Ovary (tissue), 9 donors: ENCODE measurements around the gene IFRD2. TPM values are rescaled to one million over a fixed set of nuclear protein-coding genes. Genes with fewer than 3 reads are reported as not detected.
"Not testable (repeated sequence)": the region's sequence is repeated elsewhere in the genome, so short reads cannot be mapped to it uniquely, and the experiment has no call there.

Experiments used
- DNase-seq, 5 donors: peaks; one replicate each; pipeline ENCODE4 v3.0.0-alpha.2; 2019 to 2020
- H3K27ac ChIP-seq, 2 donors: fragments of 200-600 bp; one replicate each; pipeline versions ENCODE4 v1.5.1 to v1.8.0; 2019 to 2022
- H3K27me3 ChIP-seq: fragments of 200-600 bp; one replicate; pipeline ENCODE4 v1.8.0; 2022
- H3K36me3 ChIP-seq: fragments of 200-600 bp; sonication (generic); one replicate; pipeline ENCODE4 v1.5.1; 2019
- H3K4me1 ChIP-seq: one replicate; pipeline ENCODE4 v1.8.1; 2013; ENCODE audit warnings: mild to moderate bottlenecking, moderate library complexity; ENCODE audit not compliant: insufficient read depth
- H3K4me3 ChIP-seq: fragments of 200-600 bp; sonication (generic); one replicate; pipeline ENCODE4 v1.5.1; 2017
- H3K9me3 ChIP-seq, 2 donors: fragments of 200-600 bp in 1 of 2; sonication (generic) in 1 of 2; one replicate each; pipeline versions ENCODE4 v1.5.1 to v1.8.1; 2013 to 2019; ENCODE audit warnings: mild to moderate bottlenecking in 1 of 2, moderate library complexity in 1 of 2
- CTCF ChIP-seq, 3 donors: fragments of 450-650 bp in 2 of 3; fragments of 200-600 bp in 1 of 3; IDR thresholded peaks; one replicate each; pipeline versions ENCODE4 v1.5.1 to v1.8.0; 2016 to 2022; ENCODE audit warnings: antibody characterized with exemption in 3 of 3, mild to moderate bottlenecking in 1 of 3
- EP300 ChIP-seq: sonication (generic); formaldehyde crosslinking; IDR thresholded peaks from one replicate; pipeline ENCODE4 v1.6.1; 2017; ENCODE audit warnings: antibody characterized with exemption
- POLR2A ChIP-seq: fragments of 450-650 bp; IDR thresholded peaks from one replicate; pipeline ENCODE4 v1.6.1; 2017; ENCODE audit warnings: antibody characterized with exemption, mild to moderate bottlenecking, moderate library complexity
- WGBS, 3 donors: extraction: QIAGEN DNeasy Blood & Tissue Kit in 1 of 3; methylation state at CpG; one replicate each; pipeline versions ENCODE4 v1.1.5 to v1.1.7; 2013 to 2017; 5-methylcytosine and 5-hydroxymethylcytosine counted together
- intact Hi-C, 4 donors: fragments of 100-400 bp; cut with DNase I; formaldehyde crosslinking; loops; one replicate each; pipeline versions ENCODE4 v1.11.0 to v1.15.1; 2022 to 2023
- polyA plus RNA-seq, 2 donors: library from polyadenylated mRNA; stranded (reverse); fragments of 200-250 nt in 1 of 2; fragments of 350-450 nt in 1 of 2; fragmentation: Illumina TruSeq in 1 of 2; extraction: RNeasy Lipid Tissue Mini Kit (QIAGEN cat#74804) in 1 of 2; gene quantifications; one replicate each; pipeline ENCODE4 v1.2.3, GENCODE V29; 2013 to 2014
- total RNA-seq, 7 donors: library from RNA; depleted of rRNA in 2 of 7; stranded (reverse); fragments of >200 nt in 2 of 7; fragmentation: NEBNext Ultra II Directional in 3 of 7; extraction: Animal tissue kit (Norgen Biotek cat#: 25700) in 3 of 7; gene quantifications; one replicate each; pipeline versions ENCODE4 v1.1.0 to v1.2.4, GENCODE V29; 2016 to 2023
- donor health status: DM: no; HTN: no; CAD: no; lungs with moderate emphysema.
- donor health status: DM: no; HTN: no; CAD: no.
- donor health status: Bipolar disorder and iron deficiency.
- donor health status: DM: yes; HTN: yes; CAD: no.
- donor health status: DM: no; HTN: no; CAD: no.
- donor health status: DM: yes; HTN: yes; CAD: no.

The IFRD2 gene
- total and polyA plus RNA-seq, 9 donors = 14.5 to 76.9 (median 50.3) TPM

DNA sequence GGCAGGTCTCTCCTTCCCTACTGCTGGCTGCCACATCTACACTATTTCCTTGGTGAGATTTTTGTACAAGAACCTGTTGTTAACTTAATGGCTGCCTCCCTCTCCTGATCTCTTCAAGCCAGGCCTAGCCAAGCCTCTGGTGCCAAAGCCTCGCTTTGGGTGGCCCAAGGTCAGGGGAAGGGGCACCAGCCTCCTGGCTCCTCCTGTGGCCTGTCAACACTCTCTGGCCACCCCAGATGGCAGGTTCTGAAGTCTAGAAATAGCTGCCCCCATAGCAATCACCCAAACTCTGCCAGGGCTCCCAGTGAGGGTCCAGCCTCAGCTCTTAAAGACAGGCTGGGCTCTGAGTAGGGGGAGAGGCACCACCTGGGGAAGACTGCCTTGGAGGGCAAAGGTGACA lies 5.0 kb downstream of the IFRD2 start:
- no peaks in the 10 kb centered on the region for H3K36me3 ChIP-seq
- no peak for DNase-seq
- intact Hi-C loops = no loop called here
- no peak overlapping the region for H3K27ac ChIP-seq
- no peaks in the 10 kb centered on the region for H3K27me3 ChIP-seq
- H3K4me3 ChIP-seq = no peak overlapping the region
- no peak for TF ChIP-seq POLR2A
- TF ChIP-seq EP300 = no peak
- TF ChIP-seq CTCF (IDR thresholded peaks at IDR 0.05) = no peak
- 67 to 84% (median 83%) methylated on average over 1 of the region's 1 CpG for WGBS, 3 donors
- peaks cover 3% of the 10 kb centered on the region for H3K4me1 ChIP-seq
- H3K9me3 ChIP-seq = no peaks in the 10 kb centered on the region

DNA sequence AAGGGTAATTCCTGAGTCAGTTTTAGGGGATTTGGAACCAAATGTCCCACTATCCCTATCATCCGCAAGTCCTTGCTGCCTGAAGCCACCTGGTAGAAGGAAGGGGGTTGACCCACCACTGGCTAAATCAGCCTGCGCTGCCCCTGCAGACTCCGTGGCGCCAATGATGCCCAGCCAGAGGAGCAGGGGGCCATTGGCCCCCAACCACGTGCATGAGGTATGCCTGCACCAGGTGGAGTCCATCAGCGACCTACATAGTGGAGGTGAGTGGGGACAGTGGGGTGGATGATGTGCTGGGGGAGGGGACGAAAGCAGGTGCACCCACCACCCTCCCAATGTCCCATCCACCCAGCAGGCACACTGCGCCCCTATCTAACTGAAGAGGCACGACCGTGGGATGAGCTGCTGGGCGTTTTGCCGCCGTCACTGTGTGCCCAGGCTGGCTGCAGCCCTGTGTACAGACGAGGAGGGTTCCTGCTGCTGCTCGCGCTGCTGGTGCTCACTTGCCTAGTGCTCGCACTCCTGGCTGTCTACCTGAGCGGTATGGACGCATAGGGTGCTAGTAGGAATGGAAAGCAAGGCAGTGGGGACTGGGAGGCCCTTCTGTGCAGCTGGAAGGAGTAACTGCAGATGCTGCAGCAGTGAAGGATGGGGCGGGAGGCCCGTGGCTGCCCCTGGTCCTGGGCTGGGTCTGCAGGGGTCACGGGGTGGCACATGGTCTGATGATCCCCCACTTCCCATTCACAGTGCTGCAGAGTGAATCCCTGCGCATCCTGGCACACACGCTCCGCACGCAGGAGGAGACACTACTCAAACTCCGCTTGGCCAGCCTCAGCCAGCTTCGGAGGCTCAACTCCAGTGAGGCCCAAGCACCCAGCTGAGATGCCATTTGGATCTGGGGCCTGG lies 5.7 kb downstream of the IFRD2 start:
- 79 to 80% (median 80%) methylated on average over 23 to 28 of the region's 28 CpGs for WGBS, 3 donors
- no peak overlapping the region for H3K4me3 ChIP-seq
- H3K4me1 ChIP-seq = peaks cover 3% of the 10 kb centered on the region
- TF ChIP-seq POLR2A = no peak
- no peak for TF ChIP-seq EP300
- no peak for TF ChIP-seq CTCF (IDR thresholded peaks at IDR 0.05)
- no peaks in the 10 kb centered on the region for H3K9me3 ChIP-seq
- no peaks in the 10 kb centered on the region for H3K36me3 ChIP-seq
- no peak overlapping the region for H3K27ac ChIP-seq
- no peaks in the 10 kb centered on the region for H3K27me3 ChIP-seq
- intact Hi-C loops = no loop called here
- peak in 1 of 5 donors; percentile 18 for DNase-seq

GRCh38 chr3:50284121-50284520 lies 8.1 kb downstream of the IFRD2 start:
- not testable (repeated sequence) for H3K9me3 ChIP-seq, H3K27me3 ChIP-seq, H3K4me3 ChIP-seq, H3K36me3 ChIP-seq, H3K4me1 ChIP-seq, DNase-seq, H3K27ac ChIP-seq
- intact Hi-C loops = loop anchor here in 1 of 4 donors (1.0 kb wide), 1 partner anchor 34 kb away; no protein-coding TSS in a partner anchor
- WGBS, 3 donors = 80 to 84% (median 81%) methylated on average over 6 of the region's 6 CpGs

DNA sequence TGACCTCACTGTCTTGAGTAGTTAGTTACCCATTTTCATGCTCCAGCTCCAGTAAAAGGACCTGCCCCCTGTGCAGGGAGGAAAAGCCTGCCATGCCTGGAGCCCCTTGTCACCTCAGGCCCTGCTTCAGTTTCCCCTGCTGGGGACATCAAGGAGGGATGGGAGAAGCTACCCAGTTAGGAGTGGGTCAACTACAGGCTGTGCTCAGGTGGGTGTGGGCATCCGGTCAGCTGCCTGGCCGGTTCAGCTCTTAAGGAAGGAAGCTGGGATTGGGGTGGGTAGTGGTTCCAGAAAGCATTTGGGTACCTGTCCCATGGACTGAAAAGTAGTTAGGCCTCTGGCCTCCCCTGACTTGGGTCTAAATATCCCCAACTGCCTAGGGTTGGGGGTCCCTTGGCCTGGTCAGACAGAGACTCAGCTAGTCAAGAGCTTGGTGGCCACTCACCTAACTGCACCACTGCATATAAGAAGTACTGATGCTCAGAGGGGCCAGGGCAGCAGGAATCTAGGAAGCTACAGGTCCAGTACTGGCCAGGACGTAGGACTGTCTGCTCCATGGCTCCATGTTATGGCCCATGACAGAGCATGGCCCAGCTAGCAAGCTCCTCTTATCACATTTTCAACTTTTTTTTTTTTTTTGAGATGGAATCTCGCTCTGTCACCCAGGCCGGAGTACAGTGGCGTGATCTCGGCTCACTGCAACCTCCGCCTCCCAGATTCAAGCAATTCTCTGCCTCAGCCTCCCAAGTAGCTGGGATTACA lies 12.8 kb downstream of the IFRD2 start:
- DNase-seq = no peak
- H3K4me1 ChIP-seq = no peaks in the 10 kb centered on the region
- no peak overlapping the region for H3K27ac ChIP-seq
- H3K4me3 ChIP-seq = no peak overlapping the region
- no peaks in the 10 kb centered on the region for H3K36me3 ChIP-seq
- no peak for TF ChIP-seq CTCF (IDR thresholded peaks at IDR 0.05)
- TF ChIP-seq POLR2A = no peak
- no peak for TF ChIP-seq EP300
- intact Hi-C loops = loop anchor here in 2 of 4 donors (10.0 kb wide), 2 partner anchors 155 to 165 kb away; no protein-coding TSS in a partner anchor
- no peaks in the 10 kb centered on the region for H3K27me3 ChIP-seq
- H3K9me3 ChIP-seq = no peaks in the 10 kb centered on the region
- 87 to 92% (median 90%) methylated on average over 8 of the region's 8 CpGs for WGBS, 3 donors
